GDM1 (cell line): ENCODE data around the gene ST3GAL2.
"Not testable (repeated sequence)": the region's sequence is repeated elsewhere in the genome, so short reads cannot be mapped to it uniquely, and the experiment has no call there.

Experiments used
- DNase-seq: peaks from one replicate; lab custom pipeline; 2025; lab: John Stamatoyannopoulos, UW

ST3GAL2 gene

GRCh38 chr16:70467113-70467512 is 28.2 kb upstream of the ST3GAL2 start:
- DNase-seq = no peak

- no peak for DNase-seq
Measured at GRCh38 chr16:70466805-70467076, 27.8 kb upstream of the ST3GAL2 start.

- DNase-seq = no peak
Measured at GRCh38 chr16:70465999-70466804, 27.3 kb upstream of the ST3GAL2 start.

DNA sequence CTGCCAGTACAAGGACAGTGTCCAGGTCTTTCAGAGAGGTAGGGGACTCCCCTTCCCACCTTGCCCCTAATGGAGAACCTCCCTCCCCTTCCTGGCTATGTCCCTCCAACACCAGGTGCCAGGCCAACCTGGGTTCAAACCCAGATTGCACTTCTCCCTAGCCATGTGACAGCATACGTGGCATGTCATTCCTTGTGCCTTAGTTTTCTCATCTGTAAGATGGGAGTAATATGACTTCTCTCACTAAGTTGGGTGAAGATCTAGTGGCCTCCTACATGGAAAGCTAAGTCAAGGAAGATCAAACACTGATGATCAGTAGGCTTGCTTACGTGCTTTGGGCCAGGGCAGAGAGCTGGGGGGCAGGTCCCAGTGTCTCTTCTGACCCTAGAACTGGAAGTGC is 24.3 kb upstream of the ST3GAL2 start:
- no peak for DNase-seq

GRCh38 chr16:70460737-70461261 is 21.9 kb upstream of the ST3GAL2 start:
- no peak for DNase-seq

GRCh38 chr16:70457446-70458166 is 18.7 kb upstream of the ST3GAL2 start:
- DNase-seq = no peak

DNA sequence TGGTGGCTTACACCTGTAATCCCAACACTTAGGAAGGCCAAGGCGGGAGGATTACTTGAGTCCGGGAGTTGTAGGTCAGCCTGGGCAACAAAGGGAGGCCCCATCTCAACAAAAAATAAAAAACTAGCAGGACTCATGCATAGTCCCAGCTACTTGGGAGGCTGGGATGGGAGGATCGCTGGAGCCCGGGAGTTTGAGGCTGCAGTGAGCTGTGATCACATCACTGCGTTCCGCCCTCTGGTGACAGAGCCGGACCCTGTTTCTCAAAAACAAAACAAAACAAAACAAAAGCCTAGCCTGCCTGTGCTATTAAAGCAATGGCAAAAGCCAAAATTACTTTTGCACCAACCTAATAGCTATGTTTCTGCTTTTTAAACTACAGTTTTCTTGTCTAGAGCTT is 17.0 kb upstream of the ST3GAL2 start:
- no peak for DNase-seq

DNA sequence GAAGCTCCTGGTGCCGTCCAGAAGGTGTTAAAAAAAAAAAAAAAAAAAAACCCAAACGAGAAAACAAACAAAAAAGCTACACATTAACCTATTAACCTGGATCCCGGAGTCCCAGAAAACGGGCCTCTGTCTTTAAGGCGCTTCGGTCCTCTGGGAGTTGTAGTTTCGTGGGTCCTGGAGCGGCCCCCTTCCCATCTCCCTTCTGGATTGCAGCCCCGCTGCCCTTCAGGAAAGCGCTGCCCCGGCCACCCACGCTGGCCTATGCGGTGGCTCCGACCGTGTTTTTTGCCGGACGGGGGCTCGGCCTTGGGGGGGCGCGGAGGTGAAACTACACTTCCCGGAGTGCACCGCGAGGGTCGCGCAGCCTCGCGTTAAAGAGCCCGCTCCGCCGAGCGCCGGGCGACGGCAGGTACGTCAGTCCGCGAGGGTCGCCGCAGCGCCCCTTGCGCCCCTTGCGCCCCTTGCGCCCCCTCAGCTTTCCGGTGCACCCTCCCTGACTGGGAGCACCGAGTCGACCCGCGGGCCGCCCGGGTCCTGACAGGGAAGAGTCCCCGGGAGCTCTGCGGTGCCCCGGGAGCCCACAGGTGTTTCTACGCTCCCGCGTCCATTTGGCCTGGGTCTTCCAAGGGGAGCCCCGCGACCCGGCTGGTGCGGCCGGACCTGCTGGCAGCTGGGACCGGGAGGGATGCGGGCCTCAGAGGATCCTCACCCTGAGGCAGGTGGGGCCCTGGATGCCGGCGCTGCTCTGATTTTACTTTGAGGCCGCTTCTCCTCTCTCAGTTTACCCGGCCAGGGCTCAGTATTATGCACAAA is 15.5 kb upstream of the ST3GAL2 start, which contains the start of gene FCSK:
Gene FCSK, plus strand, starts transcription at position 374 of the 813 bp plus-strand sequence. CDS start 8,596 bp downstream, outside the sequence.
- DNase-seq = peak; percentile 14

DNA sequence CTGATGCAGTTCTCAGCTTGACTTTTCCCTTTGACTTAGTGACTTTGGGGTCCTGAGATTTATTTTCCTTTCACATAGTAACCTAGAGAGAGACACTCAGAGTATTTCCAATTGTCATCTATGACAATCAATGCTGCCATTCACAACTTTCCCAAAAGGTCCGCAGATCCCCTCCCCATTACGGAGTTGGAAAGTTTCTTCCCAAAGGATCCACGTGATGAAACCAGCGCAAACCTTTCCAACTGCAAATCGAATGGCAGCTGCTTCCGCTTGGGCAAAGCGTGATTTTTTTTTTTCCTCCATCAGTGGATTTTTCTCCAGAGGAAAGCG is 15.0 kb upstream of the ST3GAL2 start:
- DNase-seq = no peak

GRCh38 chr16:70453117-70453891 is 14.4 kb upstream of the ST3GAL2 start:
- DNase-seq = no peak

- not testable (repeated sequence) for DNase-seq
Measured at GRCh38 chr16:70451004-70451340, 12.1 kb upstream of the ST3GAL2 start.

DNA sequence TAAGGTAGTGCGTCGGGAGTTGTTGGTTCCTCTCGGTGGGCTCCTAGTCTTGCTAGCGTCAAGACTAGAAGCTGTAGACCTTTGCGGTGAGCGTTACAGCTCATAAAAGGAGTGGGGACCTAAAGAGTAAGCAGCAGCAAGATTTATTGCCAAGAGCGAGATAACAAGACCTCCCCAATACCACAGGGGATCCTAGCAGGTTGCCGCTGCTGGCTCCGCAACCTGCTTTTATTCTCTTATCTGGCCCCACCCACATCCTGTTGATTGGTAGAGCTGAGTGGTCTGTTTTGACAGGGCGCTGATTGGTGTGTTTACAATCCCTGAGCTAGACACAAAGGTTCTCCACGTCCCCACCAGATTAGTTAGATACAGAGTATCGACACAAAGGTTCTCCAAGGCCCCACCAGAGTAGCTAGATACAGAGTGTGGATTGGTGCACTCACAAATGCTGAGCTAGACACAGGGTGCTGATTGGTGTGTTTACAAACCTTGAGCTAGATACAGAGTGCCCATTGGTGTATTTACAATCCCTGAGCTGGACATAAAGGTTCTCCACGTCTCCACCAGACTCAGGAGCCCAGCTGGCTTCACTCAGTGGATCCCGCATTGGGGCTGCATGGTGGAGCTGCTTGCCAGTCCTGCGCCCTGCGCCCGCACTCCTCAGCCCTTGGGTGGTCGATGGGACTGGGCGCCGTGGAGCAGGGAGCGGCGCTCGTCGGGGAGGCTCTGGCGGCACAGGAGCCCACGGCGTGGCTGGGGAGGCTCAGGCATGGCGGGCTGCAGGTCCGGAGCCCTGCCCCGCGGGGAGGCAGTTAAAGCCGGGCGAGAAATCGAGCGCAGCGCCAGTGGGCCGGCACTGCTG is 11.5 kb upstream of the ST3GAL2 start:
- not testable (repeated sequence) for DNase-seq

- DNase-seq = no peak
Measured at GRCh38 chr16:70448075-70448474, 9.2 kb upstream of the ST3GAL2 start.

DNA sequence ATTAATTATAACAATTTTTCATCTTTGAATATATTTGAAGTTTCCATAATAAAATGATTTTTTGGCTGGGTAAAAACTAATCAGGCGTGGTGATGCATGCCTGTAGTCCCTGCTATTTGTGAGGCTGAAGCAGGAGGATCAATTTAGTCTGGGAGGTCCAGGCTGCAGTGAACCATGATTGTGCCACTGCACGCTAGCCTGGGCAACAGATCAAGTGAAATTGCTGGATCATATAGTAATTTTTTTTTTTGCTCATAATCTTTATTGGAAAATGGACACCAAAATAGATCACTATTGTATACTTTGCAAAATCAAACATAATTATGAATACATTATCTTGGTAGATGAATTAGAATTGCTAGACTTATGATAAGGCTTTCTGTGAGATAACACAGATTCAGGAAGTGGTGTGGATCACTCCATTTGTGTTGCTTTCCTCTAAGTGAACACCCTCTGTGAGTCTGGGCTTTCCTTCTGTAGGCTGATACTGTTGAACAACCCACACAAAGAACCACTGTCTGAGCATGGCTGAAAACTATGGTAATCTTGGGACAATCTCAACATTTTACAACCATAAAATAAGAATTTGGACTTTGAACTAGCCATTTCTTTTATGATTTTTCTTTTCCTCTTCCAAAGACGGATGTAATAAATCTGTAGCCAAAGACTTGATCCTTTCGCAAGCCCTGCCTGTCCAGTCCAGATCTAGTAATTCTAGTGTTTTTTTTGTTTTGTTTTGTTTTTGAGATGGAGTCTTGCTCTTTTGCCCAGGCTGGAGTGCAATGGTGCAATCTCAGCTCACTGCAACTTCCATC is 5.6 kb upstream of the ST3GAL2 start:
- DNase-seq = no peak

- no peak for DNase-seq
Measured at GRCh38 chr16:70442344-70442743, 3.4 kb upstream of the ST3GAL2 start.

DNA sequence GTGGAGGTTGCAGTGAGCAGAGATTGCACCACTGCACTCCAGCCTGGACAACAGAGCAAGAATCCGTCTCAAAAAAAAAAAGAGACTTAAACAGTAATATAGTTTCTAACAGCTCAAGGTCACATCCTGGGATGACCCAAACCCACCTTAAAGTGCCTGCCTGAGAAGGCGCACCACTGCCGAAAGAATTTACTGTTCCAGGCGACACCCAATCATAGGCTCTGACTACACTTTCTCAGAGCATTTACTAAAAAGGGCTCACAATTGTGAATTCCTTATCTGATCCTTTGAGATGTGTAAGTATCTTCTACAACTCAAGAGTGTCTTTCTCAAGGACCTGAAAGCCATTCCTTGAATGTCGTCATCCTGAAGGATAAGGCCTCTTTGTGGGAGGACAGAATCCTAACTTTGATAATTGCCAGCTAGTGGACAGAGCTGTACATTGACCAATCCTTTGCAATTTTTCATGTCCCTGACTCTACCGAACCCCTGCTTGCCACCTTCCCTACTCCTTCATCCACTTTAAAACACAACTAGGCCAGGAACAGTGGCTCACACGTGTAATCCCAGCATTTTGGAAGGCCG is 2.6 kb upstream of the ST3GAL2 start:
- no peak for DNase-seq

DNA sequence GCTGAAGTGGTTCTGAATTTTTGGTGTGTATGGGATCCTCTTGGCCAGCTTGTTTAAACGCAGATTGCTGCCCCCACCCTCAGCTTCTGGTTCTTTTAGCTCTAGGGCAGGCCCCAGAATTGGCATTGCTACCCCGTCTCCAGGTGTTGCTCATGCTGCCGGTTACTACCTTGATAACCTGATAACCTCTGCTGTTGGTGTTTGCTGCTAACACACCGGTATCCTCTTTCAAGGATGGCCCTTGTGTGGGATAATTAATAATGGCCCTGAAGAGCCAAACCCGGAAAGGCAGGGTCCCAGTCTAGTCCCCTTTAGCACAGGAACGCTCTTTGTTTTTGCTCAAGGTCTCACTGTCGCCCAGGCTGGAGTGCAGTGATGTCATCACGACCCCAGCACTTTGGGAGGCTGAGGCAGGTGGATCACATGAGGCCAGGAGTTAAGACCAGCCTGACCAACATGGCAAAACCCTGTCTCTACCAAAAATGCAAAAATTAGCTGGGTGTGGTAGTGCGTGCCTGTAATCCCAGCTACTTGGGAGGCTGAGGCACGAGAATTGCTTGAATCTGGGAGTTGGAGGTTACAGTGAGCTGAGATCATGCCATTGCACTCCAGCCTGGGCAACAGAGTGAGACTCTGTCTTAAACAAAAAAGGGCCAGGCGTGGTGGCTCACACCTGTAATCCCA is 1.3 kb upstream of the ST3GAL2 start:
- no peak for DNase-seq

DNA sequence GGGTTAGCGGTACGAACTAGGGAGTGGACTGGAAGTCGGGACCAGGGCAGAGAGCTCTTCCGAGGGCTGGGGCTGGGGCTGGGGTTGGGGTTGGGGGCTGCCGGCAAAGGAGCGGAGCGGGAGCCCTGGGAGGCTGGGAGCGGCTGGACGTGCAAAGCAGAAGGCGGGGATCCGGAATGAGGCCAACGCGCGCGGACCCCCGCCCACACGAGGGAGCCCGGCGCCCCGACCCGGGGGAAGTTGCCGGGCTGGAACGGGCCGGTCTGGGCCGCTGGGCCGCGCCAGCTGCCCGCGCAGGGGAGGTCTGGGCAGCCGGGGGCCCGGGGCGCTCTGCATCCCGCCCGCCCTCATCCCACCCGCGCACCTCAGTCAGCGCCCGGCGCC is 323 bp downstream of the ST3GAL2 start:
- no peak for DNase-seq
